ENCODE data around the gene KCNG3.

Gene KCNG3

GRCh38 chr2:42486145-42486906 lies 7.5 kb downstream of the KCNG3 start:
- DNase-seq: no peak

DNA sequence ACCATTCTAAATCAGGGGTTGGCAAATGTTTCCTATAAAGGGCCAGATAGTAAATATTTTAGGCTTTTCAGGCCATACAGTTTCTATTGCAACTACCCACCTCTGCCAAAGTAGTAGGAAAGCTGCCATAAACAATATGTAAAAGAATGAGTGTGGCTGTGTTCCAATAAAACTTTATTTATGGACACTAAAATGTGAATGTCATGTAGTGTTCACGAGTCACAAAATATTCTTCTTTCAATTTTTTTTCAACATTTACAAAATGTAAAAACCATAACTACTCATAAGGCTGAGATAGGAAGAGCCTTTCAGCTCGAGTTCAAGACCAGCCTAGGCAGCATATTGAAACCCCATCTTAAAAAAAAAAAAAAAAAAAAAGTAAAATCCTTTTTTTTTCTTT lies 13.4 kb downstream of the KCNG3 start:
- no peak for DNase-seq

DNA sequence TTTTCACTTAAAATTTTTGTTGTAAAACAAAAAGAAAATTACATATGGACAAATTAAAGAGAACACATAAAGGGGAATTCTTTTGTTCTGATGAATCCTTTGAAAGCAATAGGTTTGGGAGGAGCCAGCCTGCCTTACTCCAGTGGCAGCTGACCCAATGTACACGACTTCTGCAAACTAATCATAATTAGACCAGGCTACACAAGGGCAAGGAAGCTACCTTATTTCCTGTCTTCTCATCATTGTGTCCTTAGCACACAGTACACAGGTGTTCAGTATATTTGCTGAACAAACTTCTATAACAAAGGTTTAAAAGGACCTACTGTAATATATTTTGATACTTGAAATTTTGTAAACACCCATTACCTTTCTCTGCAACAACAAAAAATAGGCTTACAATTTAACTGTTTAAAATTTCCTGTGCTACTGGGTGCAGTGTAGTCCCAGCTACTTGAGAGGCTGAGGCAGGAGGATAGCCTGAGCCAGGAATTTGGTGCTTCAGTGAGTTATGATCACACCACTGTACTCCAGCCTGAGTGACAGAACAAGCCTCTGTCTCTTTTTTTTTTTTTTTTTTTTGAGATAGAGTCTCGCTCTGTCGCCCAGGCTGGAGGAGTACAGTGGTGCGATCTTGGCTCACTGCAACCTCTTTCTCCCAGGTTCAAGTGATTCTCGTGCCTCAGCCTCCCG lies 18.9 kb downstream of the KCNG3 start:
- DNase-seq: no peak

GRCh38 chr2:42470706-42471105 lies 23.1 kb downstream of the KCNG3 start:
- no peak for DNase-seq

GRCh38 chr2:42464631-42465030 lies 29.2 kb downstream of the KCNG3 start:
- DNase-seq: no peak

GRCh38 chr2:42463570-42463969 lies 30.2 kb downstream of the KCNG3 start:
- no peak for DNase-seq

- no peak for DNase-seq
Measured at GRCh38 chr2:42459296-42459695, 34.5 kb downstream of the KCNG3 start.

- DNase-seq: no peak
Measured at GRCh38 chr2:42458396-42458795, 35.4 kb downstream of the KCNG3 start.

- no peak for DNase-seq
Measured at GRCh38 chr2:42457011-42457410, 36.8 kb downstream of the KCNG3 start.

GRCh38 chr2:42456126-42456839 lies 37.5 kb downstream of the KCNG3 start:
- no peak for DNase-seq

GRCh38 chr2:42452545-42452944 lies 41.2 kb downstream of the KCNG3 start:
- no peak for DNase-seq

GRCh38 chr2:42450136-42450535 lies 43.6 kb downstream of the KCNG3 start:
- DNase-seq: no peak

- no peak for DNase-seq
Measured at GRCh38 chr2:42449163-42450087, 44.4 kb downstream of the KCNG3 start.

GRCh38 chr2:42448163-42448562 lies 45.6 kb downstream of the KCNG3 start:
- DNase-seq: no peak

- DNase-seq: no peak
Measured at GRCh38 chr2:42446503-42447271, 47.1 kb downstream of the KCNG3 start.

DNA sequence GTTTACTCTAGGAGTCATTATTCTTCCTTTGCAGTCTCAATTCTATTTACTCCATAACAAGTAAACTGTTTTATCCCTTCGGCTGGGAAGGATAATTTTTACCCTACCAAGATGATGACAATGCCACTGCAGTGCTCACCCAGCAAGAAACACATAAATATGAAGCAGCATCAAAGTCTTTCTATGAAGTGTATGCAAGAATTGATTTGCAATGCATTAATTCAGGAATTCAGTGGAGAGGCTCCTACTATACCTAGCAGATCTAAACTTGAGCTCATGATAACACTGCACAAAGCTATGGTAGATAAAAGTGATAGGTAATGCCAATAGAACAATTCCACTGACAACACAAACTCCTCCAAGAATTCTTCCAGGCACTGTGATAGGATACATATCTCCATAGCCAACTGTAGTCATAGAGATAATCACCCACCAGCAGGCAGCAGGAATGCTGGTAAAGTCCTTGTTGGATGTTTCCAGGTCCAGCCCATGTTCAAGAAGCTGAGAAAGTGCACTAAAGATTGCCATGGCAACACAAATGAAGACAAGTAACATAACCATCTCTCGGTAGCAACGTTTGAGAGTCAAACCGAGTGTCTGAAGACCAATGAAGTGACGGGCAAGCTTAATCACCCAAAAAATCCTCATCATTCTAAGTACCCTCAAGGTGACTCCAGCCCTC lies 49.9 kb downstream of the KCNG3 start:
- no peak for DNase-seq

DNA sequence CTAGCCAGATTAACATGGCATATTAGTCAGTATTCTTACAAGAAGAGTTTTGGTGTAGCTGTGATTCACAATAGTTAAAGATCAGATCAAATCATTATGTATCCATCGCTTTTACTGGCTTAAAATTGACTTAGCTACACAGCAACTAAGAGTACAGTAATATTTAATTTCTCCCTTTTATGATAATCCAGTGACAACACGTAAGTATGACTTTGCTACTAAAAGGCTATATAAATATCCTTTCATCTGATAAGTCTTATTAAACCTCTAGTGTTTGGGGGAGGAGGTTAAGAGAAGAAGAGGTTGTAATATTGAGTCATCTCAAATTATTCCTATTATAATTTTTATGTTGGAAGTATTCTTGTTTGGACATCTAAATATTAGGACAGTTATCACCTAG lies 51.0 kb downstream of the KCNG3 start:
- DNase-seq: no peak

DNA sequence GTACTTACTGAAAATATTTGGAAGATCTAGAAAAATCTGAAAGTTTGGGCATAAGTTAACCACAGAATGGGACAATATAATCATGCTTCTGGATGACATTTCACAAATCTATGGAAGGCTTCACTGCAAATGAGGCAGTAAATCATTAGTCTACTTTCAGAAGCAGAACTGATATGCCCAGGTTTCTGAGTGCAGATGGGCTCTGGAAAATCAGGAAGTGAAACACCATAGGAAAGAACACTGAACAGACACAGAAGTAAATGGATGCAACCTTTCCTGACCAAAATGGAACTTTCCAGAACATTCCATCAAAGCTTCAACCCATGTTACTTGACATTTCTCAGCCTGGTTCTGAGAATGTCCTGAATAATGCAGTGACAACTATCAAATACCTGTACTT lies 55.1 kb downstream of the KCNG3 start:
- no peak for DNase-seq

DNA sequence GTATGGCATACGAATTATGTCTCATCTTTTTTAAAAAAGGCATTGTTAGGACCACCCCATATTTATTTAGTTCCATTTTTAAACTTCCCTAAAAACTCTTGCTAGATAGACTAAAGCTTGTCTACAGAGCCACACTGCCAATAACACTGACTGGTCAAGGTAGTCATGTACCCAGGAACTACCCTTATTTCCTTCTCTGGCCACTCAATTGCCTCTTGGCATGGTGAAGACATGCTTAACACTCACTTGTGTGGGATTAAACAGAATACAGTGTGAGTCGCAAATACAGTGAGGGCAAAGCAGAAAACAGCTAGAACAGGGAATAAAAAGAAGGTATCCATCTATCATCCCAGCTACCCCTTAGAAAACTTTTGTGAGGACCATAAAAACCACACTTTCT lies 57.4 kb downstream of the KCNG3 start:
- DNase-seq: no peak

DNA sequence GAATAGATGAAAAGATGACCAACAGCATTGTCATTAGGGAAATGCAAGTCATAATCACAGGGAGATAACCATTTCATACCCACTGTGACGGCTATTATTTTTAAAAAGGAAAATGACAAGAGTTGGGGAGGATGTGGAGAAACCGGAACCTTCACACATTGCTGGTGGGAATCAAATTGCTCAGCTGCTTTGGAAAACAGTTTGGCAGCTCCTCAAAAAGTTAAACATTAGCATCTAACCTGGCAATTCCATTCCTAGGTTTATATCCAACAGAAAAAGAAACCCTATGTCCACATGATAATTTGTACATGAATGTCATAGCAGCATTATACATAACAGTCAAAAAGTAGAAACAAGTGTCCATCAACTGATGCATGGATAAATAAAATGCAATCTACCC lies 58.2 kb downstream of the KCNG3 start:
- no peak for DNase-seq

DNA sequence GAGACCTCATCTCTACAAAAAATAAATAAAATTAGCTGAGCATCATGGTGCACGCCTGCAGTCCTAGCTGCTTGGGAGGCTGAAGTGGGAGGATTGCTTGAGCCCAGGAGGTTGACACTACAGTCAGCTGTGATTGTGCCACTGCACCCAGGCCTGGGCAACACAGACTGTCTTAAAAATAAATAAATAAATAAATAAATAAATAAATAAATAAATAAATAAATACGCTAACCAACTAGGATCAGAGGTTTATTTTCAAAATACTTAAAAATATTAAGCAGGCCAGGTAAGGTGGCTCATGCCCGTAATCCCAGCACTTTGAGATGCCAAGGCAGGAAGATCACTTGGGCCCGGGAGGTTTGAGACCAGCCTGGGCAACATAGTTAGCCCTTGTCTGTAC lies 63.6 kb downstream of the KCNG3 start:
- no peak for DNase-seq

- DNase-seq: no peak
Measured at GRCh38 chr2:42429352-42429751, 64.4 kb downstream of the KCNG3 start.

Measured in NCI-H524 (cell line).